Measurements from ENCODE around the gene FECH. TPM values are rescaled to one million over a fixed set of nuclear protein-coding genes. Genes with fewer than 3 reads are reported as not detected.

FECH gene
- total and polyA plus RNA-seq, 10 of the 15 experiments (the other 5 are each of a cell fraction or from before 2014, with no cell fraction given): 9.9 to 50.0 (median 30.1) TPM

DNA sequence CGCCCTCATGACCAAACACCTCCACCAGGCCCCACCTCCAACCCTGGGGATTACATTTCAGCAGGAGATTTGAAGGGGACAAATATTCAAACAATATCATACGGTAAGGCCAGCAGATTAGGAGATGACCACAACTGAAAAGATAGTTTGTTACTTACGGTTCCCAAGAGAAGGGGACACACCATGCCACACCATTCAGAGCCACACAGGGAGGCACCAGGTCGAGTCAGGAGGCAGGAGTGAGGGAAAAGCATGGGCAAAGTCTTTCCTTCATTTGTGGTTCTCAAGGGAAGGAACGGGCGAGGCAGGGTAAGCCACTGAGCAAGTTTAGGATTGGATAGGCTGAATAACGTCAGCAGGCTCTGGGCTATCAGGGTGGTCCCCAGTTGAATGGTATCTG lies 57.4 kb downstream of the FECH start:
- in situ Hi-C loops (cut with MboI): no loop called here

More for the DNA sequence above, 57.4 kb downstream of the FECH start:
- H3K4me3 ChIP-seq: no peak overlapping the region
- no peaks in the 10 kb centered on the region for H4K20me1 ChIP-seq (ENCODE audit: control insufficient read depth, insufficient read depth)
- WGBS (ENCODE audit: insufficient coverage, insufficient replicate concordance, low lambda C conversion rate, missing lambda C conversion rate): 23% methylated on average over 7 of the region's 7 CpGs
- no peak for ATAC-seq
- no peak overlapping the region for H3K27ac ChIP-seq (ENCODE audit: control insufficient read depth, insufficient read depth)
- no peaks in the 10 kb centered on the region for H3K79me2 ChIP-seq (ENCODE audit: control insufficient read depth, insufficient read depth, low read length)
- intact Hi-C loops (cut with micrococcal nuclease; ENCODE audit: unreplicated experiment): no loop called here
- no peak for DNase-seq (ENCODE audit: low read depth, low spot score)
- no TSS peak for BruUV-seq (replicated peaks)
- H3K27me3 ChIP-seq (replicated peaks in 1 of 2; ENCODE audit: control insufficient read depth in 2 of 2, insufficient read depth in 2 of 2, low read length in 1 of 2): no peaks in the 10 kb centered on the region
- no peak overlapping the region for H2AFZ ChIP-seq (ENCODE audit: control insufficient read depth, low read depth, low read length)
- no peaks in the 10 kb centered on the region for H3K4me1 ChIP-seq (ENCODE audit: control insufficient read depth, insufficient read depth, low read length)
- POLR2A ChIA-PET: no interaction called here
- RAD21 ChIA-PET (ENCODE audit: unreplicated experiment): no interaction called here
- CTCF ChIA-PET: no interaction called here
- H3K4me2 ChIP-seq (ENCODE audit: control insufficient read depth, insufficient read depth): no peak overlapping the region
- no peaks in the 10 kb centered on the region for H3K36me3 ChIP-seq (ENCODE audit: control insufficient read depth in 2 of 2, insufficient read depth in 2 of 2, low read length in 1 of 2)
- no peaks in the 10 kb centered on the region for H3K9me3 ChIP-seq (replicated peaks; ENCODE audit: control insufficient read depth, insufficient read depth, low read length)
- SMC1A ChIA-PET (ENCODE audit: uncharacterized antibody, unreplicated experiment): no interaction called here
- no peak for FAIRE-seq
- no peak overlapping the region for H3K9ac ChIP-seq (ENCODE audit: control insufficient read depth, insufficient read depth, low read length)
- TF ChIP-seq IKZF2 (IDR thresholded peaks at IDR 0.05): no peak
- no peak for TF ChIP-seq MLLT1 (IDR thresholded peaks at IDR 0.05)
- no peak for TF ChIP-seq PAX8 (IDR thresholded peaks at IDR 0.05)
- no peak for TF ChIP-seq NRF1 (conservative IDR thresholded peaks at IDR 0.05; ENCODE audit: low read depth, low read length)
- TF ChIP-seq, protein P1, sequence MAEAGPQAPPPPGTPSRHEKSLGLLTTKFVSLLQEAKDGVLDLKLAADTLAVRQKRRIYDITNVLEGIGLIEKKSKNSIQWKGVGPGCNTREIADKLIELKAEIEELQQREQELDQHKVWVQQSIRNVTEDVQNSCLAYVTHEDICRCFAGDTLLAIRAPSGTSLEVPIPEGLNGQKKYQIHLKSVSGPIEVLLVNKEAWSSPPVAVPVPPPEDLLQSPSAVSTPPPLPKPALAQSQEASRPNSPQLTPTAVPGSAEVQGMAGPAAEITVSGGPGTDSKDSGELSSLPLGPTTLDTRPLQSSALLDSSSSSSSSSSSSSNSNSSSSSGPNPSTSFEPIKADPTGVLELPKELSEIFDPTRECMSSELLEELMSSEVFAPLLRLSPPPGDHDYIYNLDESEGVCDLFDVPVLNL (IDR thresholded peaks at IDR 0.05; ENCODE audit: low read depth, low read length): no peak
- TF ChIP-seq SUZ12 (IDR thresholded peaks at IDR 0.05; ENCODE audit: unreplicated experiment): no peak
- no peak for TF ChIP-seq FOS (IDR thresholded peaks at IDR 0.05; ENCODE audit: borderline replicate concordance, extremely low read depth, insufficient read length)
- TF ChIP-seq EZH2 (IDR thresholded peaks at IDR 0.05; ENCODE audit: borderline replicate concordance, control insufficient read depth, low read depth, low read length): no peak
- no peak for TF ChIP-seq CREM (IDR thresholded peaks at IDR 0.05; ENCODE audit: low read depth)
- TF ChIP-seq EP300 (IDR thresholded peaks at IDR 0.05; ENCODE audit: borderline replicate concordance in 1 of 2, control insufficient read depth in 1 of 2, low read depth in 2 of 2, low read length in 2 of 2): no peak
- TF ChIP-seq CHD1 (IDR thresholded peaks at IDR 0.05; ENCODE audit: low read depth, low read length): no peak
- no peak for TF ChIP-seq TCF7 (IDR thresholded peaks at IDR 0.05; ENCODE audit: borderline replicate concordance)
- TF ChIP-seq, protein P2, sequence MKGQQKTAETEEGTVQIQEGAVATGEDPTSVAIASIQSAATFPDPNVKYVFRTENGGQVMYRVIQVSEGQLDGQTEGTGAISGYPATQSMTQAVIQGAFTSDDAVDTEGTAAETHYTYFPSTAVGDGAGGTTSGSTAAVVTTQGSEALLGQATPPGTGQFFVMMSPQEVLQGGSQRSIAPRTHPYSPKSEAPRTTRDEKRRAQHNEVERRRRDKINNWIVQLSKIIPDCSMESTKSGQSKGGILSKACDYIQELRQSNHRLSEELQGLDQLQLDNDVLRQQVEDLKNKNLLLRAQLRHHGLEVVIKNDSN (IDR thresholded peaks at IDR 0.05; ENCODE audit: borderline replicate concordance, extremely low read length, insufficient read depth, low read depth, low read length): no peak
- no peak for TF ChIP-seq TARDBP (IDR thresholded peaks at IDR 0.05; ENCODE audit: borderline replicate concordance)
- TF ChIP-seq SMAD1 (IDR thresholded peaks at IDR 0.05; ENCODE audit: low read depth, partially characterized antibody): no peak
- no peak for TF ChIP-seq RCOR1 (conservative IDR thresholded peaks at IDR 0.05; ENCODE audit: low read depth, low read length)

All from GM12878 (cell line).